Measurements from ENCODE around the gene RGS12. TPM values are rescaled to one million over a fixed set of nuclear protein-coding genes. Genes with fewer than 3 reads are reported as not detected.

RGS12 gene
- total RNA-seq, 1 experiment from 2014 or later = 16.9 TPM

GRCh38 chr4:3303565-3303824, 10.7 kb downstream of the RGS12 start:
- Histone ChIP-seq H3K18ac (ENCODE audit: insufficient read length, low read depth, low read length) (no peak overlapping the region), H4K91ac (ENCODE audit: insufficient read length, low read depth, low read length) (no peak overlapping the region), H3K9ac (ENCODE audit: extremely low read depth, insufficient read length, low read length) (no peak overlapping the region), H3K23me2 (ENCODE audit: insufficient read length, low read depth, low read length, poor library complexity, severe bottlenecking) (no peaks in the 10 kb centered on the region), H3K79me1 (ENCODE audit: insufficient read depth, low read depth, low read length, poor library complexity, severe bottlenecking) (no peaks in the 10 kb centered on the region), H3K23ac (ENCODE audit: insufficient read length, low read depth, low read length) (no peak overlapping the region), H2AFZ (ENCODE audit: low read length) (no peak overlapping the region), H3T11ph (ENCODE audit: low read length) (no peak overlapping the region), H2BK20ac (ENCODE audit: low read depth, low read length, poor library complexity, severe bottlenecking) (no peak overlapping the region), H2BK15ac (ENCODE audit: low read depth, low read length) (no peak overlapping the region), H3K9me3 (ENCODE audit: control insufficient read depth, low read depth, low read length) (no peaks in the 10 kb centered on the region), H2BK12ac (ENCODE audit: insufficient read length, low read depth, low read length) (no peak overlapping the region), H3K4me1 (ENCODE audit: insufficient read depth, low read length) (no peaks in the 10 kb centered on the region), H3K27ac (ENCODE audit: insufficient read length, low read depth, low read length) (no peak overlapping the region), H3K79me2 (ENCODE audit: insufficient read depth, low read length) (no peaks in the 10 kb centered on the region), H3K27me3 (ENCODE audit: insufficient read depth, low read length) (no peaks in the 10 kb centered on the region), H3K4ac (ENCODE audit: low read depth, low read length) (no peak overlapping the region), H4K8ac (replicated peaks; ENCODE audit: insufficient read length, low read depth, low read length) (no peak overlapping the region), H4K20me1 (ENCODE audit: control insufficient read depth, insufficient read depth, insufficient read length) (peaks cover 3% of the 10 kb centered on the region), H3K14ac (ENCODE audit: insufficient read depth, low read length) (no peak overlapping the region), H2AK5ac (ENCODE audit: insufficient read length, low read length) (no peak overlapping the region), H2BK120ac (ENCODE audit: low read depth, low read length, poor library complexity, severe bottlenecking) (no peak overlapping the region), H4K5ac (ENCODE audit: insufficient read length, low read depth, low read length) (no peak overlapping the region), H3K56ac (ENCODE audit: insufficient read length, low read depth, low read length) (no peak overlapping the region), H2BK5ac (ENCODE audit: insufficient read length, low read length) (no peak overlapping the region), H3K4me2 (ENCODE audit: insufficient read depth, insufficient read length, low read length) (no peak overlapping the region)
- Mint-ChIP-seq H3K36me3 (ENCODE audit: insufficient read depth in 1 of 3, low read depth in 3 of 3) (no peaks in the 10 kb centered on the region), H3K4me1 (peaks cover 43 to 64% of the 10 kb centered on the region in 2 experiments), H3K27me3 (ENCODE audit: low read depth) (no peaks in the 10 kb centered on the region; the same call in 1 of the 2 replicates), H3K4me3 (no peak overlapping the region), H3K9me3 (no peaks in the 10 kb centered on the region), H3K27ac (no peak overlapping the region; a peak in 1 of 7 replicates)
- TF ChIP-seq, protein P1, sequence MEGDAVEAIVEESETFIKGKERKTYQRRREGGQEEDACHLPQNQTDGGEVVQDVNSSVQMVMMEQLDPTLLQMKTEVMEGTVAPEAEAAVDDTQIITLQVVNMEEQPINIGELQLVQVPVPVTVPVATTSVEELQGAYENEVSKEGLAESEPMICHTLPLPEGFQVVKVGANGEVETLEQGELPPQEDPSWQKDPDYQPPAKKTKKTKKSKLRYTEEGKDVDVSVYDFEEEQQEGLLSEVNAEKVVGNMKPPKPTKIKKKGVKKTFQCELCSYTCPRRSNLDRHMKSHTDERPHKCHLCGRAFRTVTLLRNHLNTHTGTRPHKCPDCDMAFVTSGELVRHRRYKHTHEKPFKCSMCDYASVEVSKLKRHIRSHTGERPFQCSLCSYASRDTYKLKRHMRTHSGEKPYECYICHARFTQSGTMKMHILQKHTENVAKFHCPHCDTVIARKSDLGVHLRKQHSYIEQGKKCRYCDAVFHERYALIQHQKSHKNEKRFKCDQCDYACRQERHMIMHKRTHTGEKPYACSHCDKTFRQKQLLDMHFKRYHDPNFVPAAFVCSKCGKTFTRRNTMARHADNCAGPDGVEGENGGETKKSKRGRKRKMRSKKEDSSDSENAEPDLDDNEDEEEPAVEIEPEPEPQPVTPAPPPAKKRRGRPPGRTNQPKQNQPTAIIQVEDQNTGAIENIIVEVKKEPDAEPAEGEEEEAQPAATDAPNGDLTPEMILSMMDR (conservative IDR thresholded peaks at IDR 0.05) = no peak
- WGBS (ENCODE audit: extremely low coverage, insufficient read length, low lambda C conversion rate) = no CpG with 5 or more reads among the region's 2 CpGs
- peak; percentile 21 for DNase-seq

Data from H9 (cell line).